H9 (cell line): ENCODE measurements around the gene VPS13C. TPM values are rescaled to one million over a fixed set of nuclear protein-coding genes. Genes with fewer than 3 reads are reported as not detected.

Experiments used
- DNase-seq: peaks from one replicate; pipeline ENCODE4 v3.0.0-alpha.2; 2017
- H2AFZ ChIP-seq: one replicate; pipeline ENCODE4 v1.6.1; 2013; ENCODE audit warnings: mild to moderate bottlenecking, low read length, control low read depth, moderate library complexity
- H2AK5ac ChIP-seq: 2 replicates; pipeline ENCODE4 v1.6.1; 2013; ENCODE audit warnings: low read length, control low read depth, mixed read lengths; ENCODE audit not compliant: insufficient read length
- H2BK120ac ChIP-seq: one replicate; pipeline ENCODE4 v1.6.1; 2013; ENCODE audit warnings: low read depth, mild to moderate bottlenecking, low read length, control low read depth, inconsistent platforms; ENCODE audit not compliant: poor library complexity, severe bottlenecking
- H2BK12ac ChIP-seq: 2 replicates; pipeline ENCODE4 v1.6.1; 2013; ENCODE audit warnings: low read length, control low read depth, mixed read lengths, low read depth; ENCODE audit not compliant: insufficient read length
- H2BK15ac ChIP-seq: 2 replicates; pipeline ENCODE4 v1.6.1; 2013; ENCODE audit warnings: low read depth, low read length, control low read depth
- H2BK20ac ChIP-seq: one replicate; pipeline ENCODE4 v1.6.1; 2013; ENCODE audit warnings: low read depth, mild to moderate bottlenecking, low read length, control low read depth, inconsistent platforms; ENCODE audit not compliant: poor library complexity, severe bottlenecking
- H2BK5ac ChIP-seq: 2 replicates; pipeline ENCODE4 v1.6.1; 2013; ENCODE audit warnings: low read length, control low read depth, mixed read lengths; ENCODE audit not compliant: insufficient read length
- H3K14ac ChIP-seq: 2 replicates; pipeline ENCODE4 v1.6.1; 2013; ENCODE audit warnings: low read length, control low read depth; ENCODE audit not compliant: insufficient read depth
- H3K18ac ChIP-seq: 2 replicates; pipeline ENCODE4 v1.6.1; 2013; ENCODE audit warnings: low read depth, mild to moderate bottlenecking, mixed read lengths, low read length, control low read depth; ENCODE audit not compliant: insufficient read length
- H3K23ac ChIP-seq: 2 replicates; pipeline ENCODE4 v1.6.1; 2013; ENCODE audit warnings: low read length, control low read depth, mixed read lengths, low read depth; ENCODE audit not compliant: insufficient read length
- H3K23me2 ChIP-seq: 2 replicates; pipeline ENCODE4 v1.6.1; 2013; ENCODE audit warnings: low read depth, mild to moderate bottlenecking, mixed read lengths, low read length, control low read depth; ENCODE audit not compliant: insufficient read length, poor library complexity, severe bottlenecking
- H3K27ac ChIP-seq: 2 replicates; pipeline ENCODE4 v1.5.1; 2013; ENCODE audit warnings: low read length, control low read depth, mixed read lengths, low read depth; ENCODE audit not compliant: insufficient read length
- H3K27me3 ChIP-seq: 2 replicates; pipeline ENCODE4 v1.6.1; 2013; ENCODE audit warnings: low read length, control low read depth, inconsistent platforms; ENCODE audit not compliant: insufficient read depth
- H3K4ac ChIP-seq: 2 replicates; pipeline ENCODE4 v1.6.1; 2013; ENCODE audit warnings: low read depth, mild to moderate bottlenecking, control low read depth, inconsistent platforms, low read length, moderate library complexity
- H3K4me1 ChIP-seq: 2 replicates; pipeline ENCODE4 v1.6.1; 2013; ENCODE audit warnings: low read length, control low read depth, inconsistent platforms; ENCODE audit not compliant: insufficient read depth
- H3K4me2 ChIP-seq: 2 replicates; pipeline ENCODE4 v1.6.1; 2013; ENCODE audit warnings: low read length, control low read depth, mixed read lengths; ENCODE audit not compliant: insufficient read length, insufficient read depth
- H3K56ac ChIP-seq: 2 replicates; pipeline ENCODE4 v1.6.1; 2013; ENCODE audit warnings: low read depth, mild to moderate bottlenecking, mixed read lengths, low read length, control low read depth; ENCODE audit not compliant: insufficient read length
- H3K79me1 ChIP-seq: 2 replicates; pipeline ENCODE4 v1.6.1; 2013; ENCODE audit warnings: low read depth, mild to moderate bottlenecking, moderate library complexity, low read length, control low read depth, inconsistent platforms; ENCODE audit not compliant: insufficient read depth, poor library complexity, severe bottlenecking
- H3K79me2 ChIP-seq: 2 replicates; pipeline ENCODE4 v1.6.1; 2013; ENCODE audit warnings: low read length, control low read depth, inconsistent platforms; ENCODE audit not compliant: insufficient read depth
- H3K9ac ChIP-seq: 2 replicates; pipeline ENCODE4 v1.6.1; 2013; ENCODE audit warnings: low read length, control low read depth, mixed read lengths; ENCODE audit not compliant: insufficient read length; ENCODE audit errors: extremely low read depth
- H3K9me3 ChIP-seq: one replicate; pipeline ENCODE4 v1.6.1; 2013; ENCODE audit warnings: low read depth, low read length, inconsistent platforms; ENCODE audit not compliant: control insufficient read depth
- H3T11ph ChIP-seq: one replicate; pipeline ENCODE4 v1.6.1; 2013; ENCODE audit warnings: mild to moderate bottlenecking, low read length, control low read depth, inconsistent platforms
- H4K20me1 ChIP-seq: one replicate; pipeline ENCODE4 v1.6.1; 2013; ENCODE audit not compliant: control insufficient read depth, insufficient read length, insufficient read depth
- H4K5ac ChIP-seq: 2 replicates; pipeline ENCODE4 v1.6.1; 2013; ENCODE audit warnings: low read depth, mild to moderate bottlenecking, mixed read lengths, low read length, control low read depth; ENCODE audit not compliant: insufficient read length
- H4K8ac ChIP-seq: replicated peaks from 2 replicates; pipeline ENCODE4 v1.6.1; 2013; ENCODE audit warnings: low read length, control low read depth, mixed read lengths, low read depth; ENCODE audit not compliant: insufficient read length
- H4K91ac ChIP-seq: 2 replicates; pipeline ENCODE4 v1.6.1; 2013; ENCODE audit warnings: low read depth, mild to moderate bottlenecking, moderate library complexity, mixed read lengths, low read length, control low read depth; ENCODE audit not compliant: insufficient read length
- H3K27ac Mint-ChIP-seq, 3 experiments: 2 replicates in 2 of 3; 3 replicates in 1 of 3; pipeline ENCODE4 v1.8.0; 2020 to 2021; ENCODE audit warnings: mixed read lengths in 3 of 3, mild to moderate bottlenecking in 1 of 3, moderate library complexity in 1 of 3
- H3K27me3 Mint-ChIP-seq: 2 replicates; pipeline ENCODE4 v1.8.0; 2021; ENCODE audit warnings: low read depth, mild to moderate bottlenecking, moderate library complexity, mixed read lengths
- H3K36me3 Mint-ChIP-seq, 3 experiments: 2 replicates in 2 of 3; 3 replicates in 1 of 3; pipeline ENCODE4 v1.8.0; 2020 to 2021; ENCODE audit warnings: low read depth in 3 of 3, mixed read lengths in 3 of 3; ENCODE audit not compliant: insufficient read depth in 1 of 3
- H3K4me1 Mint-ChIP-seq, 2 experiments: 2 replicates each; pipeline ENCODE4 v1.8.0; 2020; ENCODE audit warnings: mixed read lengths in 2 of 2
- H3K4me3 Mint-ChIP-seq, 2 experiments: 2 replicates in 1 of 2; 3 replicates in 1 of 2; pipeline ENCODE4 v1.8.0; 2020 to 2021; ENCODE audit warnings: mild to moderate bottlenecking in 2 of 2, mixed read lengths in 2 of 2, moderate library complexity in 1 of 2
- H3K9me3 Mint-ChIP-seq, 2 experiments: 2 replicates in 1 of 2; 3 replicates in 1 of 2; pipeline ENCODE4 v1.8.0; 2020; ENCODE audit warnings: mild to moderate bottlenecking in 2 of 2, mixed read lengths in 2 of 2, moderate library complexity in 1 of 2
- CTCF ChIP-seq: fragments of 200-600 bp; sonication (generic); conservative IDR thresholded peaks from 3 replicates; pipeline ENCODE4 v1.8.0; 2021; ENCODE audit warnings: antibody characterized with exemption, mild to moderate bottlenecking
- WGBS: extraction: QIAGEN DNeasy Blood & Tissue Kit; methylation state at CpG from one replicate; pipeline ENCODE4 v1.1.7; 2013; ENCODE audit warnings: missing lambda C conversion rate, low lambda C conversion rate, mixed read lengths; ENCODE audit not compliant: insufficient read length; ENCODE audit errors: extremely low coverage; 5-methylcytosine and 5-hydroxymethylcytosine counted together
- total RNA-seq: library from RNA; stranded (reverse); gene quantifications from 2 replicates; pipeline ENCODE4 v1.2.1, GENCODE V29; 2021

Gene VPS13C
- total RNA-seq, 1 experiment from 2014 or later: 14.2 TPM

GRCh38 chr15:61822511-61822910 is 237.7 kb downstream of the VPS13C start:
- Mint-ChIP-seq H3K27ac (no peak overlapping the region), H3K36me3 (no peaks in the 10 kb centered on the region), H3K9me3 (no peaks in the 10 kb centered on the region), H3K4me1 (peaks cover 4 to 7% of the 10 kb centered on the region in 2 experiments), H3K4me3 (no peak overlapping the region), H3K27me3 (peaks cover 3% of the 10 kb centered on the region; the same call in 1 of the 2 replicates)
- Histone ChIP-seq H4K8ac (no peak overlapping the region), H3K79me1 (no peaks in the 10 kb centered on the region), H3K4me2 (no peak overlapping the region), H4K5ac (no peak overlapping the region), H2BK12ac (no peak overlapping the region), H4K91ac (no peak overlapping the region), H3K56ac (no peak overlapping the region), H3K27ac (no peak overlapping the region), H4K20me1 (no peaks in the 10 kb centered on the region), H3K9ac (no peak overlapping the region), H3K27me3 (no peaks in the 10 kb centered on the region), H2AK5ac (no peak overlapping the region), H3K23me2 (no peaks in the 10 kb centered on the region), H3K18ac (no peak overlapping the region), H2BK120ac (no peak overlapping the region), H2BK20ac (no peak overlapping the region), H3T11ph (no peak overlapping the region), H3K4me1 (no peaks in the 10 kb centered on the region), H2AFZ (no peak overlapping the region), H3K9me3 (no peaks in the 10 kb centered on the region), H2BK5ac (no peak overlapping the region), H3K79me2 (no peaks in the 10 kb centered on the region), H3K4ac (no peak overlapping the region), H3K14ac (no peak overlapping the region), H3K23ac (no peak overlapping the region), H2BK15ac (no peak overlapping the region)
- no CpG with 5 or more reads among the region's 3 CpGs for WGBS
- DNase-seq: no peak
- TF ChIP-seq CTCF: no peak
